Measurements from ENCODE around the gene OPHN1. TPM values are rescaled to one million over a fixed set of nuclear protein-coding genes. Genes with fewer than 3 reads are reported as not detected.

The OPHN1 gene
- total and polyA plus RNA-seq, 7 donors, result 0.92 to 19.4 (median 6.9) TPM

- H3K27me3 ChIP-seq, result no peaks in the 10 kb centered on the region
- intact Hi-C loops (cut with DNase I), result no loop called here
- TF ChIP-seq EP300 (IDR thresholded peaks at IDR 0.05), result no peak
- no peak for TF ChIP-seq POLR2AphosphoS5 (IDR thresholded peaks at IDR 0.05)
- TF ChIP-seq, protein P1, sequence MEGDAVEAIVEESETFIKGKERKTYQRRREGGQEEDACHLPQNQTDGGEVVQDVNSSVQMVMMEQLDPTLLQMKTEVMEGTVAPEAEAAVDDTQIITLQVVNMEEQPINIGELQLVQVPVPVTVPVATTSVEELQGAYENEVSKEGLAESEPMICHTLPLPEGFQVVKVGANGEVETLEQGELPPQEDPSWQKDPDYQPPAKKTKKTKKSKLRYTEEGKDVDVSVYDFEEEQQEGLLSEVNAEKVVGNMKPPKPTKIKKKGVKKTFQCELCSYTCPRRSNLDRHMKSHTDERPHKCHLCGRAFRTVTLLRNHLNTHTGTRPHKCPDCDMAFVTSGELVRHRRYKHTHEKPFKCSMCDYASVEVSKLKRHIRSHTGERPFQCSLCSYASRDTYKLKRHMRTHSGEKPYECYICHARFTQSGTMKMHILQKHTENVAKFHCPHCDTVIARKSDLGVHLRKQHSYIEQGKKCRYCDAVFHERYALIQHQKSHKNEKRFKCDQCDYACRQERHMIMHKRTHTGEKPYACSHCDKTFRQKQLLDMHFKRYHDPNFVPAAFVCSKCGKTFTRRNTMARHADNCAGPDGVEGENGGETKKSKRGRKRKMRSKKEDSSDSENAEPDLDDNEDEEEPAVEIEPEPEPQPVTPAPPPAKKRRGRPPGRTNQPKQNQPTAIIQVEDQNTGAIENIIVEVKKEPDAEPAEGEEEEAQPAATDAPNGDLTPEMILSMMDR (IDR thresholded peaks at IDR 0.05), result no peak
- TF ChIP-seq POLR2A (IDR thresholded peaks at IDR 0.05), result no peak
- H3K27ac ChIP-seq, result peak overlapping the region in 2 of 4 donors; percentile 23 to 34
- no peaks in the 10 kb centered on the region for H3K9me3 ChIP-seq
- H3K4me3 ChIP-seq, result no peak overlapping the region
- H3K4me1 ChIP-seq, result peaks cover 0 to 16% (median 5%) of the 10 kb centered on the region in 4 donors
- DNase-seq, result no peak
- WGBS, 2 donors, result 69 to 81% methylated on average over 2 of the region's 2 CpGs
- no peaks in the 10 kb centered on the region for H3K36me3 ChIP-seq
Observed at GRCh38 chrX:68420559-68420958, 12.7 kb downstream of the OPHN1 start.

- DNase-seq, result no peak
- H3K27ac ChIP-seq, result peak overlapping the region in 2 of 4 donors; percentile 23 to 34
Observed at GRCh38 chrX:68419975-68420374, 13.3 kb downstream of the OPHN1 start.

DNA sequence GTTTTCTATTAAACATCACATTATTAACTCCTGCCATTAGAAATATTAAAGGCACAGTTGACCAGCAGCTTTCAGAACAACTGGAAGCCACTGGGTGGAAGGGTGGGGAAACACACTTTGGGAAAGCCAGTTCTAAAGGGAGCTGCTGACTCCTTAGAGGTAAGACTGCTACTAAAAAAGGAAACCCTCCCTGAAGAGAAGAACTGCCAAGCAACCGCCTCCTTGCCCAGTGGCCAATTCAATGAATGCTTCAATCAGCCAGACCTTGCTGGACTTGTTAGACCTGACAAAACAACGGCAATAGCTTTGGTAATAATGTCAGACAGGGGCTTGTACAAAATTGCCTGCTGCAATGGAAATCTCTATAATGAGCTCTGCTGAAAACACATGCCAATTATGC lies 15.6 kb downstream of the OPHN1 start:
- intact Hi-C loops (cut with DNase I), result no loop called here
- no peak for TF ChIP-seq POLR2A (IDR thresholded peaks at IDR 0.05)
- TF ChIP-seq POLR2AphosphoS5 (IDR thresholded peaks at IDR 0.05), result no peak
- TF ChIP-seq, protein P1 (IDR thresholded peaks at IDR 0.05), result no peak
- no peak for TF ChIP-seq EP300 (IDR thresholded peaks at IDR 0.05)
- Histone ChIP-seq H3K36me3 (no peaks in the 10 kb centered on the region), H3K4me1 (peaks cover 0 to 20% (median 12%) of the 10 kb centered on the region in 4 donors), H3K27me3 (no peaks in the 10 kb centered on the region), H3K4me3 (no peak overlapping the region), H3K9me3 (no peaks in the 10 kb centered on the region), H3K27ac (no peak overlapping the region)
- WGBS, 2 donors, result 62 to 90% methylated on average over 2 of the region's 2 CpGs
- no peak for DNase-seq

More at GRCh38 chrX:68419975-68420374, 13.3 kb downstream of the OPHN1 start:
- Histone ChIP-seq H3K9me3 (no peaks in the 10 kb centered on the region), H3K4me3 (no peak overlapping the region), H3K27me3 (no peaks in the 10 kb centered on the region), H3K4me1 (peaks cover 0 to 16% (median 6%) of the 10 kb centered on the region in 4 donors), H3K36me3 (no peaks in the 10 kb centered on the region)
- 50 to 59% methylated on average over 3 of the region's 3 CpGs for WGBS, 2 donors
- no peak for TF ChIP-seq POLR2AphosphoS5 (IDR thresholded peaks at IDR 0.05)
- TF ChIP-seq, protein P1 (IDR thresholded peaks at IDR 0.05), result no peak
- intact Hi-C loops (cut with DNase I), result no loop called here

- H3K4me1 ChIP-seq, result peaks cover 0 to 28% (median 12%) of the 10 kb centered on the region in 4 donors
- H3K36me3 ChIP-seq, result no peaks in the 10 kb centered on the region
- no peaks in the 10 kb centered on the region for H3K9me3 ChIP-seq
- no peaks in the 10 kb centered on the region for H3K27me3 ChIP-seq
- no peak overlapping the region for H3K27ac ChIP-seq
- TF ChIP-seq POLR2A (IDR thresholded peaks at IDR 0.05) (no peak), EP300 (IDR thresholded peaks at IDR 0.05) (no peak), POLR2AphosphoS5 (IDR thresholded peaks at IDR 0.05) (no peak)
- TF ChIP-seq, protein P1 (IDR thresholded peaks at IDR 0.05), result no peak
- no peak for DNase-seq
- H3K4me3 ChIP-seq, result no peak overlapping the region
- WGBS, 2 donors, result 25 to 75% methylated on average over 3 of the region's 3 CpGs
- intact Hi-C loops (cut with DNase I), result no loop called here
Observed at GRCh38 chrX:68416592-68416991, 16.7 kb downstream of the OPHN1 start.

- no peak for DNase-seq
- no peak for TF ChIP-seq POLR2A (IDR thresholded peaks at IDR 0.05)
- no peak for TF ChIP-seq POLR2AphosphoS5 (IDR thresholded peaks at IDR 0.05)
- TF ChIP-seq EP300 (IDR thresholded peaks at IDR 0.05), result no peak
- TF ChIP-seq, protein P1 (IDR thresholded peaks at IDR 0.05), result no peak
- 43 to 50% methylated on average over 1 of the region's 1 CpG for WGBS, 2 donors
- intact Hi-C loops (cut with DNase I), result no loop called here
- no peaks in the 10 kb centered on the region for H3K9me3 ChIP-seq
- H3K36me3 ChIP-seq, result no peaks in the 10 kb centered on the region
- peaks cover 0 to 16% (median 11%) of the 10 kb centered on the region in 4 donors for H3K4me1 ChIP-seq
- no peak overlapping the region for H3K27ac ChIP-seq
- no peaks in the 10 kb centered on the region for H3K27me3 ChIP-seq
- no peak overlapping the region for H3K4me3 ChIP-seq
Observed at GRCh38 chrX:68415316-68415715, 18.0 kb downstream of the OPHN1 start.
